Measurements from ENCODE around the gene PITPNC1.

The PITPNC1 gene

GRCh38 chr17:67520252-67520906 lies 143.3 kb downstream of the PITPNC1 start:
- no peak overlapping the region for H3K4me3 ChIP-seq (ENCODE audit: low read depth, low read length)
- DNase-seq (ENCODE audit: low read depth): peak; percentile 16

GRCh38 chr17:67520916-67521774 lies 144.1 kb downstream of the PITPNC1 start:
- TF ChIP-seq CTCF (conservative IDR thresholded peaks at IDR 0.05; ENCODE audit: low read depth, low read length): no peak
- H3K4me3 ChIP-seq (ENCODE audit: low read depth, low read length): no peak overlapping the region
- DNase-seq (ENCODE audit: low read depth): no peak

More at GRCh38 chr17:67520252-67520906, 143.3 kb downstream of the PITPNC1 start:
- no peak for TF ChIP-seq CTCF (conservative IDR thresholded peaks at IDR 0.05; ENCODE audit: low read depth, low read length)

GRCh38 chr17:67521775-67522069 lies 144.6 kb downstream of the PITPNC1 start:
- TF ChIP-seq CTCF (conservative IDR thresholded peaks at IDR 0.05; ENCODE audit: low read depth, low read length): no peak
- no peak overlapping the region for H3K4me3 ChIP-seq (ENCODE audit: low read depth, low read length)
- DNase-seq (ENCODE audit: low read depth): no peak

- DNase-seq (ENCODE audit: low read depth): no peak
- no peak overlapping the region for H3K4me3 ChIP-seq (ENCODE audit: low read depth, low read length)
- TF ChIP-seq CTCF (conservative IDR thresholded peaks at IDR 0.05; ENCODE audit: low read depth, low read length): no peak
Observed at GRCh38 chr17:67523101-67523500, 146.0 kb downstream of the PITPNC1 start.

GRCh38 chr17:67525239-67526135 lies 148.4 kb downstream of the PITPNC1 start:
- no peak overlapping the region for H3K4me3 ChIP-seq (ENCODE audit: low read depth, low read length)
- DNase-seq (ENCODE audit: low read depth): no peak
- TF ChIP-seq CTCF (conservative IDR thresholded peaks at IDR 0.05; ENCODE audit: low read depth, low read length): no peak

GRCh38 chr17:67526700-67527099 lies 149.6 kb downstream of the PITPNC1 start:
- no peak overlapping the region for H3K4me3 ChIP-seq (ENCODE audit: low read depth, low read length)
- no peak for TF ChIP-seq CTCF (conservative IDR thresholded peaks at IDR 0.05; ENCODE audit: low read depth, low read length)
- no peak for DNase-seq (ENCODE audit: low read depth)

Measured in choroid plexus epithelial cell (primary cell).